HG02885 (cell line): ENCODE results near the gene HHATL.

Experiments
- ATAC-seq: cut with Tn5 transposase; IDR thresholded peaks from one replicate; pipeline ENCODE4 v1.9.1; 2021; ENCODE audit warnings: mild to moderate bottlenecking; ENCODE audit not compliant: unreplicated experiment, poor library complexity

The HHATL gene

DNA sequence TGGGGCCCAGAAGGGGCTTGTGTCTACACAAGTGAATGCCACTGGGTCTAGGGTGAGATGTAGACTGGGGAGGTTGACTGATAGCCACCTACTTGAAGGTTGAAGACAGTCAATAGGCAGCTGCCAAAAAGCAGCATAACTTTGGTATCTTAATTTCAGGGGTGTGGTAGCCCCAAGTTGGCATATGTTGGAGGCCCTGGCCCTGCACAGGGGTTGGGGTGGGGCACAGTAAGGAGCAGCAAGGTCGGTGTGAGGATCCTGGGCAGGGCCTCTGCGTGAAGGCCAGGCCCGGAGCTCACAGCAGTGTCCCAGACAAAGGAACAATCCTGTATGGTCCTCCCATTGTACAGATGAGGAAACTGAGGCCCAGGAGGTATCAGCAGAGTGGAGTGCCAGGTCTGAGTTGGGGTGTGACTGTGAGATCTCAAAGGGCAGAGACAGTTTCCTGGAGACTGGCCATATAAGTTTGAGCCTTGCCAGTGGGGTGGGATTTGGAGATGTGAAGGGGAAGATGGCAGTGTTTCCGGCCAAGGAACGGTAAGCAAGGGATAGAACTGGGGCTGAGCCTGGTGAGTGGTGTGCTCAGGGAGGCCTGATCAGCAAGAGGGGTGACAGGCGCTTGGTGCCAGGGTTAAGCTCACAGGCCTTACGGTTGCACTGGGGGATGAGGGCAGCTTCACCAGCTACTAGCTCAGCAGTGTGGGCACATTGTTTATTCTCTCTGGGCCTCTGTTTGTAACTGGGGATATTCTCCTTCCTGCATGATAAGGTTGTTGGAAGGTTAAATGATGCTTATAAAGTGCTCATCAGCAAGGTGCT, 15.6 kb downstream of the HHATL start:
- ATAC-seq: no peak

- ATAC-seq: no peak
Measured at GRCh38 chr3:42685891-42686820, 16.4 kb downstream of the HHATL start.

- ATAC-seq: no peak
Measured at GRCh38 chr3:42685363-42685881, 17.2 kb downstream of the HHATL start, which contains the start of gene KLHL40. TSS of gene KLHL40 (plus strand) at chr3:42685537. CDS start at chr3:42685619, 82 bp downstream.

DNA sequence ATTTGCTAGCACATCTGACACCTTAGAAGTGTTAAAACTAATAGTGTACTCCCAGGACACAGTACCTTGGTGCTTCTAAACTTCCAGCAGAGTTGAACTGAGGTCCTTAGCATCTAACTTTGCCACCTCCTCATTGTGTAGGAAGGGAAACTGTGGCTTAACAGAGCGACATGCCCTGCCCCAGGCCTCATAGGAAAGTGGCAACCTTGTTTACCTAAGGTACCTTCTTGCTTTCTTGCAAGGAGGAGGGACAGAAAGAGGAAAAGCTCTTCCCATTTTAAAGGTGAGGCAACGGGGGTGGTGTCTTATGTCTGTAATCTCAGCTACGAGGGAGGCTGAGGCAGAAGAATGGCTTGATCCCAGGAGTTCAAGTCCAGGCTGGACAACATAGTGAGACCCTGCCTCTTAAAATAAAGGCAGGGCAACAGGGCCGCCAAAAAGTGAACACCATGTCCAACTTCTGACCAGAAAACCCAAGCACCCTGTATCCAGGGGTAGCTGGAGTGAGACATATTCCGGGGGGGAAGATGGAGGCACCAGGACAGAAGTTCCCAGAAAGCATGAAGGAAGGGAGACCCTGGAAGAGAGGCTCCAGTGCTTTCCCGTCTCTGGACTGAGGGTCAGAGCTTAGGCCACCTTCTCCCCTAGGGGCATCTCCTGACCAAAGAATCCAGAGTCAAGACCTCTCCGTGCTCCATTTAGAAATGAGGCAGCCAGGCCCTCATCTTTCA, 17.8 kb downstream of the HHATL start:
- ATAC-seq: no peak

- no peak for ATAC-seq
Measured at GRCh38 chr3:42683875-42684598, 18.6 kb downstream of the HHATL start.

DNA sequence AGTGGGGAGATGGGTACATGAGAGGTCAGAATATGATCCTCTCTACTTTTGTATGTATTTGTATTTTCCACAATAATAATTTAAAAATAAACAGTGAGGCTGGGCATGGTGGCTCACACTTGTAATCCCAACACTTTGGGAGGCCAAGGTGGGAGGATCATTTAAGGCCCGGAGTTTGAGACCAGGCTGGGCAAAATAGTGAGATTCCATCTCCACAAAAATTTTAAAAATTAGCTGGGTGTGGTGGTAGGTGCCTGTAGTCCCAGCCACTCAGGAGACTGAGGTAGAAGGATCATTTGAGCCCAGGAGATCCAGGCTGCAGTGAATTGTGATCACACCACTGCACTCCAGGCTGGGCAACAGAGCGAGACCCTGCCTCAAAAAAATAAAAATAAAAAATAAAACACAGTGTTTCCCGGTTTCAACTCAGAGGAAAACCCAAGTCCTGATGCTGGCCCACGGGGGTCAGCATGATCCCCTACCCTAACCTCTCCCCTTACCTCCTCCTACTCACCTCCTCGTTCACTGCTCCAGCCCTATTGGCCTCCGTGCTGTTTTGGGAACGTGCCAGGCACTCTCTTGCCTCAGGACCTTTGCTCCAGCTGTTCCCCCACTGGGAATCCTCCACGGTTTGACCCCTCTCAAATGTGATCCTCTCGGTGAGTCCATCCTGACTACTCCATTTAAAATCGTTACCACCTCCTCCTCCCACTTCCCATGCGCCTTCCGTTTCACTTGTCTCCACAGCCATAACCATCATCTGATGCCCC, 20.1 kb downstream of the HHATL start:
- no peak for ATAC-seq

DNA sequence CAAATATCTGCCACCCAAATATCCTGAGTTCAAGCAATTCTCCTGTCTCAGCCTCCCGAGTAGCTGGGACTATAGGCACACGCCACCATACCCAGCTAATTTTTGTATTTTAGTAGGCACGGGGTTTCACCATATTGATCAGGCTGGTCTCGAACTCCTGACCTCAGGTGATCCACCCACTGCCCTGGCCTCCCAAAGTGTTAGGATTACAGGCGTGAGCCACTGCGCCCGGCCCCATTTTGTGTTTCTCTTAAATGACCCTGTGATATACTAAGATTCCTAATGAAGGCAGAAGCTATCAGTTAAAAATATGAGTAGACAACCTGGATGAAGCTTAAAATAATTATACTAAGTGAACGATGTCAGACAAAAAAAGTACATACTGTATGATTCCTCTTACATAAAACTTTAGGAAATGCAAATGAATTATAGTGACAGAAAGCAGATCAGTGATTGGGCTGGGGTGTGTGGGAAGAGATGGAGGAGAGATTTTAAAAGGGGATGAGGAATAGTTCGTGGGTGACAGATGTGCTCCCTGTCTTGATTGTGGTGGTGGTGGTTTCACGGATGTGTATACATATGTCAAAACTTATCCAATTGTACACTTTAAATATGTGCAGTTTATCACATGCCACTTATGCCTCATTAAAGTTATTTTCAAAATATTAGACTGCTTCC, 21.1 kb downstream of the HHATL start:
- ATAC-seq: no peak

GRCh38 chr3:42680806-42681205, 21.8 kb downstream of the HHATL start:
- ATAC-seq: no peak

GRCh38 chr3:42680271-42680670, 22.3 kb downstream of the HHATL start:
- ATAC-seq: no peak

GRCh38 chr3:42678447-42678846, 24.2 kb downstream of the HHATL start:
- ATAC-seq: no peak

GRCh38 chr3:42675909-42676308, 26.7 kb downstream of the HHATL start:
- ATAC-seq: no peak

- ATAC-seq: no peak
Measured at GRCh38 chr3:42674146-42674545, 28.5 kb downstream of the HHATL start.

DNA sequence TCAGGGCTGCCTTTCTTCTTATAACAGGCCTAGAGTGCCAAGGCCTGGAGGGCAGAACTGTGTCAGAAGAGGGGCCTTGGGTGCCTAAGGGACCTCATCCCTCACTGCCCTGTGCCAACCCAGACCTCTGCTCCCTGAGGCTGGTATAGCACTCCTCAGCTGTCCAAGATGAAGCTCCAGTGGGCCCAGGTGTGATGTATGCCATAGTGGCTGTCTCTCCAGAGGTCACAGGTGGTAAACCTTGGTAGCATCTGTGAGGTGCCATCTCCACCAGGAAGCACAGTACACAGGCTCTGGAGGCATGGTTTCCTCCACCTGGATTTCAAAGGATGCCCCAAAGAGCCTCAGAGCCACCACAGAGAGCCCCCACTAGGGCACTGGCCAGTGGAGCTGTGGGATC, 29.5 kb downstream of the HHATL start:
- ATAC-seq: no peak

DNA sequence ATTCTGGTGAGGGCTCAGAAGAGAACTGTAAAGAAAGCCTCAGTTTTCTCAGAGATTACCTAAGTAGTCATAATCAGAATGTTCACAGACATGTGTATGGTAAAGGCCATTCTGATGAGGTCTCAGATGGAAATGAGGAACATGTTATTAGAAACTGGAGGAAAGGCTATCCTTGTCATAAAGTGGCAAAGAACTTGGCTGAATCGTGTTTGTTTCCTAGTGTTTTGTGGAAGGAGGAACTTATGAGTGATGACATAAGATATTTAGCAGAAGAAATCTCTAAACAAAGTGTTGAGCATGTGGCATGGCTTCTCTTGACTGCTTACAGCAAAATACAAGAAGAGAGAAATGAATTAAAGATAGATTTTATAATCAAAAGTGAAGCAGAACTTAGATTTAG, 30.1 kb downstream of the HHATL start:
- no peak for ATAC-seq

DNA sequence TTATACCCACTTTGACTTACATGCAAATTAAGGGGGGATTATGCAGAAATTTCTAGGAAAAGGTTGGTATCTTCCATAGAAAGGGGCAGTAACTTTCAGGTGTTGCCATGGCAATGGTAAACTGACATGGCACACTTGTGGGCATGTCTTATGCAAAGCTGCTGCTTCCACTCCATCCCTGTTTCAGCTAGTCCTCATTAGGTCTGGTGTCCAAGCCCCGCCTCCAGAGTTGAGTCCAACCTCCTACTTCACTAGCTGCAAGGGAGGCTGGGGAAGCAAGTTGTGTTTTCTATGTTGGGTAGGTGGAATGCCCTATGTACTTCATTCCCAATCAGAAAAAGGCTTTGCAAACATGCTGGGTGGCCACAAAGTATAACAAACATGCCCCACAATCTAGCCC, 31.9 kb downstream of the HHATL start:
- ATAC-seq: no peak

- no peak for ATAC-seq
Measured at GRCh38 chr3:42670051-42670576, 32.5 kb downstream of the HHATL start.

GRCh38 chr3:42668793-42669217, 33.8 kb downstream of the HHATL start:
- ATAC-seq: no peak

GRCh38 chr3:42668413-42668760, 34.2 kb downstream of the HHATL start:
- no peak for ATAC-seq
